Astrocyte of the spinal cord (primary cell): ENCODE data around the gene DDX56.
"Not testable (repeated sequence)": the region's sequence is repeated elsewhere in the genome, so short reads cannot be mapped to it uniquely, and the experiment has no call there.

Experiments used
- DNase-seq: peaks from one replicate; pipeline ENCODE4 v3.0.0; 2011; ENCODE audit warnings: low read depth, low spot score
- H3K4me3 ChIP-seq: 2 replicates; pipeline ENCODE4 v1.5.1; 2011; ENCODE audit warnings: low read depth, mild to moderate bottlenecking, low read length, moderate library complexity
- in situ Hi-C: cut with HindIII; loops from 2 replicates; pipeline ENCODE4 v1.10.0; 2017; ENCODE audit warnings: low sequenced_read_pairs
- TF ChIP-seq, protein P1 (sequence below): IDR thresholded peaks from 2 replicates; pipeline ENCODE4 v1.5.1; 2012; ENCODE audit warnings: low read depth, mild to moderate bottlenecking, low read length, inconsistent platforms

The DDX56 gene

GRCh38 chr7:44563171-44563679, 10.5 kb downstream of the DDX56 start:
- no peak overlapping the region for H3K4me3 ChIP-seq
- in situ Hi-C loops = no loop called here
- no peak for DNase-seq
- TF ChIP-seq, protein P1, sequence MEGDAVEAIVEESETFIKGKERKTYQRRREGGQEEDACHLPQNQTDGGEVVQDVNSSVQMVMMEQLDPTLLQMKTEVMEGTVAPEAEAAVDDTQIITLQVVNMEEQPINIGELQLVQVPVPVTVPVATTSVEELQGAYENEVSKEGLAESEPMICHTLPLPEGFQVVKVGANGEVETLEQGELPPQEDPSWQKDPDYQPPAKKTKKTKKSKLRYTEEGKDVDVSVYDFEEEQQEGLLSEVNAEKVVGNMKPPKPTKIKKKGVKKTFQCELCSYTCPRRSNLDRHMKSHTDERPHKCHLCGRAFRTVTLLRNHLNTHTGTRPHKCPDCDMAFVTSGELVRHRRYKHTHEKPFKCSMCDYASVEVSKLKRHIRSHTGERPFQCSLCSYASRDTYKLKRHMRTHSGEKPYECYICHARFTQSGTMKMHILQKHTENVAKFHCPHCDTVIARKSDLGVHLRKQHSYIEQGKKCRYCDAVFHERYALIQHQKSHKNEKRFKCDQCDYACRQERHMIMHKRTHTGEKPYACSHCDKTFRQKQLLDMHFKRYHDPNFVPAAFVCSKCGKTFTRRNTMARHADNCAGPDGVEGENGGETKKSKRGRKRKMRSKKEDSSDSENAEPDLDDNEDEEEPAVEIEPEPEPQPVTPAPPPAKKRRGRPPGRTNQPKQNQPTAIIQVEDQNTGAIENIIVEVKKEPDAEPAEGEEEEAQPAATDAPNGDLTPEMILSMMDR = no peak

DNA sequence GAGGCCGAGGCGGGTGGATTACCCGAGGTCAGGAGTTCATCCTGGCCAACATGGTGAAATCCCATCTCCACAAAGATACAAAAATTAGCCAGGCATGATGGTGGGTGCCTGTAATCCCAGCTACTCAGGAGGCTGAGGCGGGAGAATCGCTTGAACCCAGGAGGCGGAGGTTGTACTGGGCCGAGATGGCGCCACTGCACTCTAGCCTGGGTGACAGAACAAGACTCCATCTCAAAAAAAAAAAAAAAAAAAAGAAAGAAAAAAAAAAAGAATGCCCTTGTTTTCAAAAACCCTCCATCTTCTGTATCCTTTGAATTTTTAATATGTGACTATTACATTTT, 11.1 kb downstream of the DDX56 start:
- DNase-seq, H3K4me3 ChIP-seq, in situ Hi-C loops: not testable (repeated sequence)

- no peak for DNase-seq
- H3K4me3 ChIP-seq = no peak overlapping the region
- in situ Hi-C loops = no loop called here
- TF ChIP-seq, protein P1 = no peak
Observed at GRCh38 chr7:44561962-44562621, 11.6 kb downstream of the DDX56 start.

DNA sequence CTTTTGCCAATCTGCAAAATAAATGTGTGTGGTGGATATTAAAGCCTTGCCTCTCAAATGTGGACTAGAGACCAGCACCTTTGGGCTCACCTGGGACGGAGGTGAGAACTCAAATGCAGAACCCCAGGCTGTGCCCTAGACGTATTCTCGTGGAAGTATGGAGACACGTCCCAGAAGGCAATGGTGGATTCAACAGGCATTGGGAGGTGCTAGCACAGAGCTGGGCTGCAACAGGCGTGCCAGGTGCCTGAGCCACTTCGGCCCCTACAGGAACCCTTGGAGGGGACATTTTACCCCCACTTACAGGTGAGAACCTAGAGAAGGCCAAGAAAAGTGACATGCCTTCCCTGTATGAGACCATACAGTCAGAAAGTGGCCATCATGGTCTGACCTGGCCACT, 12.2 kb downstream of the DDX56 start:
- TF ChIP-seq, protein P1 = no peak

DNA sequence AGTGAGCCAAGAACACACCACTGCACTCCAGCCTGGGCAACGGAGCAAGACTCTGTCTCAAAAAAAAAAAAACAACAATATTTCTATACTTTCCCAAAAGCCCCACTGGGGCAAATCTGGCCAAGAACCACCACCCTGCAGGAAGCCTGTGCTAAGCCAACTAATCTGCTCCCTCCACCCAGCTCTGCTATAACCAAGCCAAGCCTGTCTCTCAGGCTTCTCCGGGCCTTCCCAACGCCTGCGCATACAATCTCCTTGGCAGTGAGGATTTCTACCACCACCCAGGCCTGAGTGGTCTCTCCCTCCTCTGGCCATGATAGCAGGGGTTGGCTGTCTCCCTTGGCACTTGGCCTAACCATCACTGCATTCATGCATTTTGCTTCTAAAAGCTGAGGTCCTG, 14.2 kb downstream of the DDX56 start:
- TF ChIP-seq, protein P1 = no peak
- H3K4me3 ChIP-seq = no peak overlapping the region
- in situ Hi-C loops = no loop called here
- DNase-seq = no peak

More for the DNA sequence above, 12.2 kb downstream of the DDX56 start:
- H3K4me3 ChIP-seq = no peak overlapping the region
- no peak for DNase-seq
- in situ Hi-C loops = no loop called here

GRCh38 chr7:44557485-44557884, 16.2 kb downstream of the DDX56 start:
- TF ChIP-seq, protein P1 = no peak
- no peak overlapping the region for H3K4me3 ChIP-seq
- in situ Hi-C loops = no loop called here
- no peak for DNase-seq

- H3K4me3 ChIP-seq = no peak overlapping the region
- in situ Hi-C loops = no loop called here
- no peak for DNase-seq
- TF ChIP-seq, protein P1 = no peak
Observed at GRCh38 chr7:44555350-44555749, 18.4 kb downstream of the DDX56 start.

DNA sequence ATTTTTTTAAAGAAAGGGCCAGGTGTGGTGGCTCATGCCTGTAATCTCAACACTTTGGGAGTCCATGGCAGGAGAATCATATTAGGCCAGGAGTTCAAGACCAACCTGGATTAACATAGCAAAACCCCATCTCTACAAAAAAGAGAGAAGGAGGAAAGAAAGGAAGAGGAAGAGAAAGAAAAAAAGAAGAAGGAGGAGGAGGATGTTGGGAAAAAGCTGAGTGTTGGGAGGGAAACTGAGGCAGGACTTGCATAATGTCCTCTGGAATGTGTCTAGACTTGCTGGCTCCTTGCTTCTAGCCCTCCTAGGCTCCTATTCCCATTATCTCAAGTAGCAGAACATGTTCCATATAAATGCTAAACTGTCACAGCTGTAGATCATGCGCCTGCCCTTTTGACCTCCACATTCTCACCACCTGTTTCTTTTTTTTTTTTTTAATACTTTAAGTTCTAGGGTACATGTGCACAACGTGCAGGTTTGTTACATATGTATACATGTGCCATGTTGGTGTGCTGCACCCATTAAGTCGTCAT, 21.2 kb downstream of the DDX56 start:
- in situ Hi-C loops, DNase-seq, H3K4me3 ChIP-seq: not testable (repeated sequence)
